Esophagus squamous epithelium (tissue), 5 donors: ENCODE data around the gene STK24. TPM values are rescaled to one million over a fixed set of nuclear protein-coding genes. Genes with fewer than 3 reads are reported as not detected.

Source experiments
- DNase-seq: peaks from one replicate; lab custom pipeline; 2025; lab: John Stamatoyannopoulos, UW
- H3K27ac ChIP-seq, 4 donors: fragments of 200-600 bp; sonication (generic); one replicate each; pipeline ENCODE4 v1.5.1; 2016 to 2019; ENCODE audit warnings: mild to moderate bottlenecking in 1 of 4
- H3K27me3 ChIP-seq, 4 donors: fragments of 200-600 bp; sonication (generic); 1 replicate in 3 of 4; 2 replicates in 1 of 4; pipeline versions ENCODE4 v1.5.1 to v1.6.0; 2017 to 2021; ENCODE audit warnings: antibody characterized with exemption in 1 of 4
- H3K36me3 ChIP-seq, 3 donors: fragments of 200-600 bp; sonication (generic); one replicate each; pipeline ENCODE4 v1.5.1; 2016 to 2019
- H3K4me1 ChIP-seq, 3 donors: fragments of 200-600 bp; sonication (generic); one replicate each; pipeline ENCODE4 v1.5.1; 2017 to 2019
- H3K4me3 ChIP-seq, 4 donors: fragments of 200-600 bp; sonication (generic); 1 replicate in 3 of 4; 2 replicates in 1 of 4; pipeline ENCODE4 v1.5.1; 2016 to 2019; ENCODE audit warnings: mild to moderate bottlenecking in 2 of 4, moderate library complexity in 1 of 4
- H3K9me3 ChIP-seq, 3 donors: fragments of 200-600 bp; sonication (generic); one replicate each; pipeline ENCODE4 v1.5.1; 2016 to 2019
- CTCF ChIP-seq, 6 experiments: fragments of 450-650 bp in 4 of 6; fragments of 200-600 bp in 2 of 6; sonication (generic) in 2 of 6; IDR thresholded peaks; one replicate each; pipeline ENCODE4 v1.5.1; 2016 to 2019; ENCODE audit warnings: antibody characterized with exemption in 6 of 6, mild to moderate bottlenecking in 4 of 6, moderate library complexity in 4 of 6
- POLR2A ChIP-seq, 4 donors: fragments of 450-650 bp; IDR thresholded peaks; one replicate each; pipeline ENCODE4 v1.6.1; 2017; ENCODE audit warnings: antibody characterized with exemption in 4 of 4, mild to moderate bottlenecking in 4 of 4, moderate library complexity in 3 of 4
- WGBS, 2 donors: methylation state at CpG; one replicate each; pipeline ENCODE4 v1.1.5; 2018; 5-methylcytosine and 5-hydroxymethylcytosine counted together
- intact Hi-C: fragments of 100-400 bp; cut with DNase I; formaldehyde crosslinking; loops from one replicate; pipeline ENCODE4 v1.15.0; 2022
- total RNA-seq, 4 donors: library from RNA; depleted of rRNA; stranded (reverse); fragments of >200 nt; gene quantifications; one replicate each; pipeline ENCODE4 v1.1.0, GENCODE V29; 2016
- donor health status: DM: yes; HTN: yes; CAD: no.

Gene STK24
- total RNA-seq, 4 donors from 2014 or later, result 119 to 156 (median 130) TPM

DNA sequence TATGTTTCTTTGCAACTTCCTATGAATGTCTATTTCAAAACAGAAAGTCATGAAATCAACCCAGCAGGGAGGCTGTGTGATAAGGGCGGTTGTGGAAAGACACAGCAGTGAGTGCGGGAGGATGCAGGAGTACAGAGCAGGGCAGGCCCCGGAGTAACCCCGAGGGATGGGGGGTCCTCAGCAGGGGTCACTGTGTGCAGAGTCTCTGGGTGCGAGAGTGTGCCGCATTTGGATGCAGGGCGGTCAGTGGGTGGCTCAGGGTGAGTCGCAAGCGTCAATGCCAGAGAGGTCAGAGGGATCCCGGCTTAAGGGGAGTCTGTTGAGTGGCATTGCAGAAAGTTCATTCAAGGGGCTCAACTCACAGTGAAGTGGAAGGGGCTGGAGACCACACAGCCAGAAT lies 147.8 kb downstream of the STK24 start:
- H3K27ac ChIP-seq, result no peak overlapping the region
- no peak for TF ChIP-seq CTCF (IDR thresholded peaks at IDR 0.05)
- TF ChIP-seq POLR2A (IDR thresholded peaks at IDR 0.05), result no peak
- H3K4me1 ChIP-seq, result no peaks in the 10 kb centered on the region
- DNase-seq, result no peak
- H3K27me3 ChIP-seq, result peaks cover 0 to 10% (median 0%) of the 10 kb centered on the region in 4 donors
- intact Hi-C loops, result no loop called here
- no peak overlapping the region for H3K4me3 ChIP-seq
- 75 to 87% methylated on average over 9 to 10 of the region's 10 CpGs for WGBS, 2 donors
- no peaks in the 10 kb centered on the region for H3K9me3 ChIP-seq
- peaks cover 0 to 32% (median 0%) of the 10 kb centered on the region in 3 donors for H3K36me3 ChIP-seq

DNA sequence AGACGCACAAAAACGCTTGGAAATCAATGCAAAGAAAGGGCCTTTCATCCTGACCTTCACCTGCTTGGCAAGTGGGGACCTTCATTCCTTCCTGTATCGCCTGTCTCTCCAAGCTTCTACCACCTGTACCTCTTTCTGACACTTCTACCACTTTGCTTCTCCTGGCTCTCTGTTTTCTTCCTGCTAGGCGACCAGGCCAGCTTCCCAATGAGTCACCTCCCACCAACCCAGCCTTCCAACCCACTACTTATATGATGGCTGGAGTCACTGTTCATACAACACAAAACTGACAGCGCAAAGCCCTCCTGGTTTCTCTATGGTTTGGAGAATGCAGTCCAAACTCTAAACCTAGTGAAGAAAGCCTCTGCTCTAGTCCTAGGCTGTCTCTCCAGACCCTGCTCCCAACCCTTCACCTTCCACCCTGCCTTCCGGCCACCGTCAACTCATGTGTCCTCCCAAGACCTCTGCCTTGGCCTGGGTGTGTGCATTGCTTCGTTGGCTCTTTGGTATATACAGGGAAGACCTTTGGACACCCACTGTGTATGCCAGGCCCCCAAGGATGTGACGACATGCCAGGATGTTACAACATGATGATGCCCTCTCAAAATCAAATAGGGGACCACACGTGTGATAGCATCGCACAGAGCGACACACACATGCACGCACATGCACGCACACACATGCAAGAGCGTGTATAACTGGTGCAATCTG lies 148.5 kb downstream of the STK24 start:
- Histone ChIP-seq H3K9me3 (no peaks in the 10 kb centered on the region), H3K27me3 (peaks cover 0 to 10% (median 0%) of the 10 kb centered on the region in 4 donors), H3K36me3 (peaks cover 0 to 32% (median 0%) of the 10 kb centered on the region in 3 donors), H3K4me1 (no peaks in the 10 kb centered on the region), H3K27ac (no peak overlapping the region), H3K4me3 (no peak overlapping the region)
- intact Hi-C loops, result no loop called here
- WGBS, 2 donors, result 86 to 89% methylated on average over 12 to 14 of the region's 15 CpGs
- TF ChIP-seq POLR2A (IDR thresholded peaks at IDR 0.05) (no peak), CTCF (IDR thresholded peaks at IDR 0.05) (no peak)
- no peak for DNase-seq

- peaks cover 0 to 17% (median 0%) of the 10 kb centered on the region in 4 donors for H3K27me3 ChIP-seq
- H3K36me3 ChIP-seq, result peaks cover 0 to 32% (median 0%) of the 10 kb centered on the region in 3 donors
- no peaks in the 10 kb centered on the region for H3K9me3 ChIP-seq
- intact Hi-C loops, result no loop called here
- no peak for DNase-seq
- TF ChIP-seq CTCF (IDR thresholded peaks at IDR 0.05) (no peak), POLR2A (IDR thresholded peaks at IDR 0.05) (no peak)
- no peak overlapping the region for H3K4me3 ChIP-seq
- H3K4me1 ChIP-seq, result no peaks in the 10 kb centered on the region
- WGBS, 2 donors, result 77 to 87% methylated on average over 13 of the region's 13 CpGs
- no peak overlapping the region for H3K27ac ChIP-seq
Observed at GRCh38 chr13:98427331-98427995, 149.4 kb downstream of the STK24 start.

DNA sequence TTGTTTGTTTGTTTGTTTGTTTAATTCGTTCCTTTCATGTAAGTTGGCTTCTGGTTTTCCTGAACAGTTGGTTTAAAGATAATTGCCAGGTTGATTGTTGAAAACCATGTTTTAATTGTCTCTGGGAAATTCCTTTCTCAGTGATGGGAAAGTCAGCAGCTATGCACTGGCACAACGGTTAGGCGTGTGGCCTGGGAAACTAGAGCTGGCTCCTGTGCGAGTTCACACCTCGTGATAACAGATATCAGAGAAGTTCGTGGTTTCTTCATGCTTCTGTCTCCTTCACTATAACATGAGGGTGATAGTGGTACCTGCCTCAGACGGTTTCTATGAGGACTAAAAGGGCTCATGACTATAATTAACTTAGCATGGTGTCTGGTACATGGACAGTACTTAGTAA lies 153.5 kb downstream of the STK24 start:
- WGBS, 2 donors, result 77 to 81% methylated on average over 7 of the region's 7 CpGs
- Histone ChIP-seq H3K9me3 (no peaks in the 10 kb centered on the region), H3K27ac (no peak overlapping the region), H3K27me3 (peaks cover 0 to 51% (median 0%) of the 10 kb centered on the region in 4 donors), H3K36me3 (peaks cover 0 to 27% (median 0%) of the 10 kb centered on the region in 3 donors), H3K4me3 (no peak overlapping the region), H3K4me1 (no peaks in the 10 kb centered on the region)
- DNase-seq, result no peak
- TF ChIP-seq POLR2A (IDR thresholded peaks at IDR 0.05) (no peak), CTCF (IDR thresholded peaks at IDR 0.05) (no peak)
- intact Hi-C loops, result no loop called here

GRCh38 chr13:98422046-98422445 lies 154.9 kb downstream of the STK24 start:
- no peak overlapping the region for H3K4me3 ChIP-seq
- peaks cover 0 to 20% (median 0%) of the 10 kb centered on the region in 3 donors for H3K36me3 ChIP-seq
- intact Hi-C loops, result no loop called here
- DNase-seq, result no peak
- peaks cover 0 to 61% (median 0%) of the 10 kb centered on the region in 4 donors for H3K27me3 ChIP-seq
- H3K9me3 ChIP-seq, result peaks cover 0 to 5% (median 0%) of the 10 kb centered on the region in 3 donors
- TF ChIP-seq POLR2A (IDR thresholded peaks at IDR 0.05) (no peak), CTCF (IDR thresholded peaks at IDR 0.05) (no peak)
- peaks cover 0 to 3% (median 0%) of the 10 kb centered on the region in 3 donors for H3K4me1 ChIP-seq
- H3K27ac ChIP-seq, result no peak overlapping the region
- 82 to 91% methylated on average over 9 of the region's 9 CpGs for WGBS, 2 donors
